Ectodermal cell (in vitro differentiated cells): ENCODE data around the gene TMEM135.
"Not testable (repeated sequence)": the region's sequence is repeated elsewhere in the genome, so short reads cannot be mapped to it uniquely, and the experiment has no call there.

Experiments
- H3K27ac ChIP-seq: 2 replicates; pipeline ENCODE4 v1.7.0; 2013; ENCODE audit warnings: mild to moderate bottlenecking, low read depth, low read length; ENCODE audit not compliant: insufficient read depth, poor library complexity, severe bottlenecking
- H3K27me3 ChIP-seq: 2 replicates; pipeline ENCODE4 v1.7.0; 2013; ENCODE audit warnings: mild to moderate bottlenecking, low read length; ENCODE audit not compliant: insufficient read depth, control insufficient read depth, poor library complexity, severe bottlenecking
- H3K36me3 ChIP-seq: one replicate; pipeline ENCODE4 v1.7.0; 2013; ENCODE audit warnings: low read length; ENCODE audit not compliant: control insufficient read depth, insufficient read depth
- H3K4me1 ChIP-seq: one replicate; pipeline ENCODE4 v1.7.0; 2013; ENCODE audit warnings: low read length; ENCODE audit not compliant: control insufficient read depth, insufficient read depth
- H3K4me3 ChIP-seq: 2 replicates; pipeline ENCODE4 v1.7.0; 2013; ENCODE audit warnings: low read depth, low read length, control low read depth; ENCODE audit not compliant: insufficient read depth
- H3K9me3 ChIP-seq: 2 replicates; pipeline ENCODE4 v1.7.0; 2013; ENCODE audit warnings: mild to moderate bottlenecking, low read length, moderate library complexity; ENCODE audit not compliant: control insufficient read depth
- WGBS, 2 experiments: methylation state at CpG; one replicate each; pipeline ENCODE4 v1.1.7; 2013; ENCODE audit warnings: missing lambda C conversion rate in 2 of 2; 5-methylcytosine and 5-hydroxymethylcytosine counted together

The TMEM135 gene

GRCh38 chr11:87185228-87185627 lies 147.5 kb downstream of the TMEM135 start:
- H3K27ac ChIP-seq = no peak overlapping the region
- no peaks in the 10 kb centered on the region for H3K4me1 ChIP-seq
- no peaks in the 10 kb centered on the region for H3K36me3 ChIP-seq
- no peaks in the 10 kb centered on the region for H3K27me3 ChIP-seq
- 88 to 93% methylated on average over 2 of the region's 2 CpGs for WGBS, 2 experiments
- no peaks in the 10 kb centered on the region for H3K9me3 ChIP-seq
- H3K4me3 ChIP-seq = no peak overlapping the region

- no peaks in the 10 kb centered on the region for H3K36me3 ChIP-seq
- H3K9me3 ChIP-seq = no peaks in the 10 kb centered on the region
- no peaks in the 10 kb centered on the region for H3K27me3 ChIP-seq
- no peak overlapping the region for H3K4me3 ChIP-seq
- H3K27ac ChIP-seq = no peak overlapping the region
- 92 to 96% methylated on average over 2 of the region's 2 CpGs for WGBS, 2 experiments
- no peaks in the 10 kb centered on the region for H3K4me1 ChIP-seq
Measured at GRCh38 chr11:87187076-87187475, 149.3 kb downstream of the TMEM135 start.

- H3K27me3 ChIP-seq = no peaks in the 10 kb centered on the region
- no peak overlapping the region for H3K4me3 ChIP-seq
- H3K9me3 ChIP-seq = no peaks in the 10 kb centered on the region
- H3K4me1 ChIP-seq = no peaks in the 10 kb centered on the region
- H3K36me3 ChIP-seq = no peaks in the 10 kb centered on the region
- 98 to 100% methylated on average over 1 to 2 of the region's 2 CpGs for WGBS, 2 experiments
- H3K27ac ChIP-seq = no peak overlapping the region
Measured at GRCh38 chr11:87187930-87188329, 150.2 kb downstream of the TMEM135 start.

GRCh38 chr11:87188396-87188795 lies 150.7 kb downstream of the TMEM135 start:
- 93 to 94% methylated on average over 7 of the region's 8 CpGs for WGBS, 2 experiments
- H3K4me3 ChIP-seq, H3K27me3 ChIP-seq, H3K36me3 ChIP-seq, H3K4me1 ChIP-seq, H3K9me3 ChIP-seq, H3K27ac ChIP-seq: not testable (repeated sequence)

GRCh38 chr11:87188921-87189320 lies 151.2 kb downstream of the TMEM135 start:
- whole genome bisulfite sequencing, 2 experiments = 77 to 93% methylated on average over 3 of the region's 3 CpGs
- H3K4me3 ChIP-seq, H3K27ac ChIP-seq, H3K36me3 ChIP-seq, H3K27me3 ChIP-seq, H3K9me3 ChIP-seq, H3K4me1 ChIP-seq: not testable (repeated sequence)

GRCh38 chr11:87190071-87190470 lies 152.3 kb downstream of the TMEM135 start:
- Histone ChIP-seq H3K9me3 (no peaks in the 10 kb centered on the region), H3K27ac (no peak overlapping the region), H3K27me3 (no peaks in the 10 kb centered on the region), H3K4me1 (no peaks in the 10 kb centered on the region), H3K36me3 (no peaks in the 10 kb centered on the region), H3K4me3 (no peak overlapping the region)
- WGBS, 2 experiments = 93% methylated on average over 1 of the region's 1 CpG; no CpG with 5 or more reads in 1 of the 2 experiments

- no peaks in the 10 kb centered on the region for H3K9me3 ChIP-seq
- H3K4me1 ChIP-seq = no peaks in the 10 kb centered on the region
- no peak overlapping the region for H3K27ac ChIP-seq
- no peaks in the 10 kb centered on the region for H3K27me3 ChIP-seq
- 90% methylated on average over 2 of the region's 2 CpGs; no CpG with 5 or more reads in 1 of the 2 experiments for WGBS, 2 experiments
- no peaks in the 10 kb centered on the region for H3K36me3 ChIP-seq
- no peak overlapping the region for H3K4me3 ChIP-seq
Measured at GRCh38 chr11:87193756-87194470, 156.2 kb downstream of the TMEM135 start.

GRCh38 chr11:87194985-87195820 lies 157.5 kb downstream of the TMEM135 start:
- 88 to 91% methylated on average over 13 of the region's 14 CpGs for WGBS, 2 experiments
- H3K27me3 ChIP-seq = no peaks in the 10 kb centered on the region
- no peak overlapping the region for H3K27ac ChIP-seq
- no peaks in the 10 kb centered on the region for H3K36me3 ChIP-seq
- no peaks in the 10 kb centered on the region for H3K4me1 ChIP-seq
- H3K9me3 ChIP-seq = no peaks in the 10 kb centered on the region
- H3K4me3 ChIP-seq = no peak overlapping the region

GRCh38 chr11:87198266-87198881 lies 160.6 kb downstream of the TMEM135 start:
- no peak overlapping the region for H3K4me3 ChIP-seq
- H3K4me1 ChIP-seq = no peaks in the 10 kb centered on the region
- H3K36me3 ChIP-seq = no peaks in the 10 kb centered on the region
- no peaks in the 10 kb centered on the region for H3K27me3 ChIP-seq
- WGBS, 2 experiments = 62 to 64% methylated on average over 2 to 3 of the region's 3 CpGs
- H3K27ac ChIP-seq = no peak overlapping the region
- H3K9me3 ChIP-seq = no peaks in the 10 kb centered on the region

- 88 to 97% methylated on average over 1 of the region's 2 CpGs for WGBS, 2 experiments
- no peaks in the 10 kb centered on the region for H3K9me3 ChIP-seq
- no peaks in the 10 kb centered on the region for H3K36me3 ChIP-seq
- no peak overlapping the region for H3K4me3 ChIP-seq
- H3K27ac ChIP-seq = no peak overlapping the region
- H3K27me3 ChIP-seq = no peaks in the 10 kb centered on the region
- H3K4me1 ChIP-seq = no peaks in the 10 kb centered on the region
Measured at GRCh38 chr11:87201376-87201775, 163.6 kb downstream of the TMEM135 start.
